Cardiac ventricle fibroblast (primary cell): Measurements from ENCODE around the gene LSR. TPM values are rescaled to one million over a fixed set of nuclear protein-coding genes. Genes with fewer than 3 reads are reported as not detected.

ENCODE experiments used
- total RNA-seq: library from RNA; depleted of rRNA; stranded (reverse); fragments of >200 nt; gene quantifications from 2 replicates; pipeline ENCODE4 v1.2.3, GENCODE V29; 2015

Gene LSR
- total RNA-seq = 1.2 and 1.4 TPM in 2 replicates

GRCh38 chr19:35248310-35249145 is at the start of gene LSR:
LSR (plus strand) TSS chr19:35249002; CDS start chr19:35249023, 21 bp downstream.

GRCh38 chr19:35228177-35228930 is 20.4 kb upstream of the LSR start, which contains the start of gene FAM187B:
FAM187B (minus strand) TSS chr19:35228739; CDS start chr19:35228680, 59 bp downstream.

GRCh38 chr19:35268536-35269437 is 20.0 kb downstream of the LSR start, which contains the start of gene USF2:
USF2 (plus strand) TSS chr19:35268962; CDS start chr19:35269102, 140 bp downstream.

GRCh38 chr19:35291916-35292315 is 43.1 kb downstream of the LSR start, which contains the start of gene MAG:
MAG (plus strand) TSS chr19:35292161; CDS start chr19:35295409, 3,248 bp downstream.

Other genes starting within 250 kb of the LSR start
- gene GRAMD1A, start 248.7 kb upstream of the LSR start, total RNA-seq = 61.0 and 70.4 TPM in 2 replicates
- 13.7 and 15.2 TPM in 2 replicates for gene SCN1B, start 218.5 kb upstream of the LSR start, total RNA-seq
- not detected in 2 replicates for gene HPN, start 207.3 kb upstream of the LSR start, total RNA-seq
- not detected in 2 replicates for gene FXYD3, start 133.2 kb upstream of the LSR start, total RNA-seq
- 0.05 and 0.37 TPM in 2 replicates for gene LGI4, start 113.9 kb upstream of the LSR start, total RNA-seq
- 1.3 and 14.8 TPM in 2 replicates for gene FXYD1, start 110.2 kb upstream of the LSR start, total RNA-seq
- not detected in 2 replicates for gene FXYD7, start 105.7 kb upstream of the LSR start, total RNA-seq
- 61.2 and 76.9 TPM in 2 replicates for gene FXYD5, start 94.3 kb upstream of the LSR start, total RNA-seq
- gene FAM187B, start 20.3 kb upstream of the LSR start, total RNA-seq = not detected in 2 replicates
- 65.7 and 71.7 TPM in 2 replicates for gene USF2, start 20.0 kb downstream of the LSR start, total RNA-seq
- not detected in 2 replicates for gene HAMP, start 33.5 kb downstream of the LSR start, total RNA-seq
- 0.34 and 2.9 TPM in 2 replicates for gene MAG, start 43.2 kb downstream of the LSR start, total RNA-seq
- 2.2 and 4.4 TPM in 2 replicates for gene CD22, start 80.2 kb downstream of the LSR start, total RNA-seq
- gene FFAR1, start 98.9 kb downstream of the LSR start, total RNA-seq = not detected in 2 replicates
- gene FFAR3, start 109.5 kb downstream of the LSR start, total RNA-seq = 0.19 TPM in 1 of 2 replicates, not detected in the other
- gene GPR42, start 122.1 kb downstream of the LSR start, total RNA-seq = not detected in 2 replicates
- gene FFAR2, start 199.3 kb downstream of the LSR start, total RNA-seq = not detected in 2 replicates
- not detected in 2 replicates for gene KRTDAP, start 241.5 kb downstream of the LSR start, total RNA-seq